Pancreas (tissue), 10 donors: ENCODE results near the gene NRP1. TPM values are rescaled to one million over a fixed set of nuclear protein-coding genes. Genes with fewer than 3 reads are reported as not detected.
A peak's percentile ranks its signal among the peaks of the same experiment; 100 is the strongest.

Source experiments
- ATAC-seq, 4 donors: fragments of 200-7000 bp; cut with Tn5 transposase; one replicate each; pipeline versions ENCODE4 v1.8.0 to v1.9.1; 2020; ENCODE audit warnings: mild to moderate bottlenecking in 4 of 4, moderate library complexity in 4 of 4
- DNase-seq, 6 donors: peaks; one replicate each; pipeline ENCODE4 v3.0.0-alpha.2; 2020
- FAIRE-seq: peaks from 2 replicates; lab custom pipeline; 2012; peaks lifted over from hg19 to GRCh38; lab: Jason Lieb, UNC
- H3K27ac ChIP-seq, 4 donors: fragments of 200-600 bp; sonication (generic); 1 replicate in 3 of 4; 2 replicates in 1 of 4; pipeline versions ENCODE4 v1.5.0 to v1.8.0; 2020
- H3K27me3 ChIP-seq, 4 donors: fragments of 200-600 bp; one replicate each; pipeline ENCODE4 v1.8.0; 2021
- H3K36me3 ChIP-seq, 3 donors: fragments of 200-600 bp; sonication (generic) in 1 of 3; one replicate each; pipeline versions ENCODE4 v1.5.0 to v1.8.0; 2020 to 2021
- H3K4me1 ChIP-seq, 3 donors: fragments of 200-600 bp; one replicate each; pipeline ENCODE4 v1.8.0; 2021
- H3K4me3 ChIP-seq, 4 donors: fragments of 200-600 bp; sonication (generic) in 2 of 4; one replicate each; pipeline versions ENCODE4 v1.5.0 to v1.8.0; 2020 to 2021
- H3K9me3 ChIP-seq, 4 donors: fragments of 200-600 bp; one replicate each; pipeline ENCODE4 v1.8.0; 2021
- CTCF ChIP-seq, 4 donors: fragments of 200-600 bp; sonication (generic) in 3 of 4; IDR thresholded peaks; one replicate each; pipeline versions ENCODE4 v1.5.0 to v1.8.0; 2021; ENCODE audit warnings: antibody characterized with exemption in 4 of 4
- WGBS, 2 donors: extraction: QIAGEN DNeasy Blood & Tissue Kit; methylation state at CpG; one replicate each; pipeline ENCODE4 v1.1.7; 2013; 5-methylcytosine and 5-hydroxymethylcytosine counted together
- intact Hi-C, 3 donors: fragments of 100-400 bp; cut with DNase I; formaldehyde crosslinking; loops; one replicate each; pipeline versions ENCODE4 v1.11.1 to v1.14.2; 2022
- polyA plus RNA-seq, 2 donors: library from polyadenylated mRNA; stranded (reverse); fragments of 200-250 nt; gene quantifications; one replicate each; pipeline ENCODE4 v1.2.3, GENCODE V29; 2013
- total RNA-seq, 6 donors: library from RNA; stranded (reverse); fragmentation: NEBNext Ultra II Directional in 4 of 6; extraction: Animal tissue kit (Norgen Biotek cat#: 25700) in 4 of 6; gene quantifications; one replicate each; pipeline versions ENCODE4 v1.2.1 to v1.2.4, GENCODE V29; 2021 to 2023
- donor health status: healthy with polysubstance abuse.
- donor health status: DM: no; HTN: no; CAD: no; lungs with moderate emphysema.
- donor health status: DM: no; HTN: no; CAD: no.
- donor health status: control.
- donor health status: control.
- donor health status: Bipolar disorder and iron deficiency.
- donor health status: DM: yes; HTN: yes; CAD: no.
- donor health status: DM: no; HTN: no; CAD: no.
- donor health status: DM: no; HTN: no; CAD: no.
- donor health status: DM: yes; HTN: yes; CAD: no.

The NRP1 gene
- total and polyA plus RNA-seq, 8 donors, result 12.0 to 56.4 (median 28.4) TPM

GRCh38 chr10:33234831-33235237 lies 99.6 kb downstream of the NRP1 start:
- H3K27me3 ChIP-seq, result no peaks in the 10 kb centered on the region

GRCh38 chr10:33233635-33234034 lies 100.8 kb downstream of the NRP1 start:
- no peak for DNase-seq
- FAIRE-seq, result no peak
- Histone ChIP-seq H3K36me3 (no peaks in the 10 kb centered on the region), H3K9me3 (no peaks in the 10 kb centered on the region), H3K27me3 (no peaks in the 10 kb centered on the region), H3K4me1 (no peaks in the 10 kb centered on the region), H3K4me3 (no peak overlapping the region), H3K27ac (no peak overlapping the region)
- WGBS, 2 donors, result 89 to 94% methylated on average over 3 of the region's 3 CpGs
- no peak for TF ChIP-seq CTCF (IDR thresholded peaks at IDR 0.05)
- ATAC-seq, result no peak
- intact Hi-C loops, result no loop called here

More at GRCh38 chr10:33234831-33235237, 99.6 kb downstream of the NRP1 start:
- H3K27ac ChIP-seq, result no peak overlapping the region
- ATAC-seq, result peak in 1 of 4 donors; percentile 43
- H3K36me3 ChIP-seq, result no peaks in the 10 kb centered on the region
- H3K4me1 ChIP-seq, result no peaks in the 10 kb centered on the region
- intact Hi-C loops, result no loop called here
- no peak overlapping the region for H3K4me3 ChIP-seq
- no peaks in the 10 kb centered on the region for H3K9me3 ChIP-seq
- TF ChIP-seq CTCF (IDR thresholded peaks at IDR 0.05), result no peak
- 32 to 44% methylated on average over 1 of the region's 1 CpG for WGBS, 2 donors
- FAIRE-seq, result no peak
- DNase-seq, result no peak

- Histone ChIP-seq H3K36me3 (no peaks in the 10 kb centered on the region), H3K27ac (no peak overlapping the region), H3K4me1 (no peaks in the 10 kb centered on the region), H3K4me3 (no peak overlapping the region), H3K9me3 (no peaks in the 10 kb centered on the region), H3K27me3 (no peaks in the 10 kb centered on the region)
- FAIRE-seq (no peak), DNase-seq (no peak), ATAC-seq (no peak)
- 84 to 87% methylated on average over 5 of the region's 5 CpGs for WGBS, 2 donors
- TF ChIP-seq CTCF (IDR thresholded peaks at IDR 0.05), result no peak
- intact Hi-C loops, result no loop called here
Observed at GRCh38 chr10:33233221-33233620, 101.2 kb downstream of the NRP1 start.

GRCh38 chr10:33231621-33232350 lies 102.7 kb downstream of the NRP1 start:
- H3K9me3 ChIP-seq, result no peaks in the 10 kb centered on the region
- WGBS, 2 donors, result 85 to 91% methylated on average over 7 of the region's 7 CpGs
- DNase-seq, result no peak
- no peak overlapping the region for H3K4me3 ChIP-seq
- no peak overlapping the region for H3K27ac ChIP-seq
- no peaks in the 10 kb centered on the region for H3K36me3 ChIP-seq
- H3K4me1 ChIP-seq, result no peaks in the 10 kb centered on the region
- no peak for ATAC-seq
- FAIRE-seq, result no peak
- H3K27me3 ChIP-seq, result no peaks in the 10 kb centered on the region
- no peak for TF ChIP-seq CTCF (IDR thresholded peaks at IDR 0.05)
- intact Hi-C loops, result no loop called here

GRCh38 chr10:33229949-33230267 lies 104.6 kb downstream of the NRP1 start:
- H3K9me3 ChIP-seq, result no peaks in the 10 kb centered on the region
- no peaks in the 10 kb centered on the region for H3K27me3 ChIP-seq
- H3K36me3 ChIP-seq, result peaks cover 0 to 5% (median 0%) of the 10 kb centered on the region in 3 donors
- ATAC-seq (no peak), DNase-seq (no peak), FAIRE-seq (no peak)
- H3K4me1 ChIP-seq, result no peaks in the 10 kb centered on the region
- no peak overlapping the region for H3K4me3 ChIP-seq
- no peak for TF ChIP-seq CTCF (IDR thresholded peaks at IDR 0.05)
- intact Hi-C loops, result no loop called here
- H3K27ac ChIP-seq, result no peak overlapping the region
- WGBS, 2 donors, result 76 to 80% methylated on average over 2 of the region's 2 CpGs
